AG09319 (cell line): ENCODE measurements around the gene SHROOM3.

Experiments used
- DNase-seq: peaks from one replicate; pipeline ENCODE4 v3.0.0-alpha.2; 2010; ENCODE audit warnings: low read depth; ENCODE audit errors: extremely low read depth
- CTCF ChIP-seq: IDR thresholded peaks from 2 replicates; pipeline ENCODE4 v1.5.1; 2011; ENCODE audit warnings: low read depth, mild to moderate bottlenecking, inconsistent platforms, low read length, moderate library complexity

The SHROOM3 gene

GRCh38 chr4:76765473-76766183 is 330.6 kb downstream of the SHROOM3 start:
- no peak for TF ChIP-seq CTCF
- DNase-seq, result peak; percentile 75

GRCh38 chr4:76767983-76768382 is 333.0 kb downstream of the SHROOM3 start:
- TF ChIP-seq CTCF, result no peak

GRCh38 chr4:76772498-76773106 is 337.6 kb downstream of the SHROOM3 start:
- TF ChIP-seq CTCF, result no peak
- DNase-seq, result no peak

More at GRCh38 chr4:76767983-76768382, 333.0 kb downstream of the SHROOM3 start:
- DNase-seq, result no peak

GRCh38 chr4:76773766-76774165 is 338.7 kb downstream of the SHROOM3 start:
- DNase-seq, result no peak
- TF ChIP-seq CTCF, result no peak

GRCh38 chr4:76779740-76780459 is 344.9 kb downstream of the SHROOM3 start:
- TF ChIP-seq CTCF, result no peak
- no peak for DNase-seq

GRCh38 chr4:76780781-76781697 is 346.0 kb downstream of the SHROOM3 start:
- DNase-seq, result no peak
- TF ChIP-seq CTCF, result no peak
